ENCODE results near the gene EFCAB11. TPM values are rescaled to one million over a fixed set of nuclear protein-coding genes. Genes with fewer than 3 reads are reported as not detected.

EFCAB11 gene
- total and polyA plus RNA-seq, 2 of the 8 experiments (the other 6 are each of a cell fraction or from before 2014, with no cell fraction given): 6.8 to 12.8 TPM

DNA sequence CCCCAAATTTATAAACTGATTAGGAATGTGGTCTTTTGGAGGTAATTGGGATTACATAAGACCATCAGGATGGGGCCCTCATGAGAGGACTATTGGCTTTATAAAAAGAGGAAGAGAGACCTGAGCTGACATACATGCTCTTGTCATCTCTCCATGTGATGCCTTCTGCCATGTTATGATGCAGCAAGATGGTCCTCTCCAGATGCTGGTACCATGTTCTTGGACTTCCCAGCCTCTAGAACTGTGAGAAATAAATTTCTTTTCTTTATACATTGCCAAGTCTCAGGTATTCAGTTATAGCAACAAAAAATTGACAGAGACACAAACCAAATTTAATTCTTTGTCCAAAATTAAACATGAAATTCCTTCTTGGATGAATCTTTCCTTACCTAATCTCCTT is 92.9 kb downstream of the EFCAB11 start:
- no peak overlapping the region for H2AFZ ChIP-seq (ENCODE audit: low read length)
- H3K27me3 ChIP-seq (replicated peaks in 1 of 4; ENCODE audit: control insufficient read depth in 3 of 4, extremely low read depth in 1 of 4, insufficient read depth in 3 of 4, low read length in 3 of 4): no peaks in the 10 kb centered on the region
- no peak overlapping the region for H3K4me2 ChIP-seq (ENCODE audit: insufficient read depth in 1 of 2, low read depth in 2 of 2, low read length in 2 of 2)
- no peak overlapping the region for H2BK120ac ChIP-seq (replicated peaks; ENCODE audit: low read depth, low read length)
- H4K5ac ChIP-seq (ENCODE audit: insufficient read length, low read depth, low read length): no peak overlapping the region
- no peaks in the 10 kb centered on the region for H4K20me1 ChIP-seq (replicated peaks in 1 of 2; ENCODE audit: control insufficient read depth in 1 of 2, insufficient read depth in 2 of 2, low read length in 2 of 2)
- H3K27ac ChIP-seq (ENCODE audit: low read depth, low read length): no peak overlapping the region
- H3K36me3 ChIP-seq (ENCODE audit: control insufficient read depth in 2 of 4, insufficient read depth in 4 of 4, low read length in 3 of 4): no peaks in the 10 kb centered on the region
- no peak overlapping the region for H2AK5ac ChIP-seq (ENCODE audit: low read depth, low read length)
- no peaks in the 10 kb centered on the region for H3K4me1 ChIP-seq (replicated peaks in 1 of 4; ENCODE audit: control insufficient read depth in 3 of 4, insufficient read depth in 4 of 4, low read length in 3 of 4)
- DNase-seq (ENCODE audit: low read depth in 1 of 2, low spot score in 2 of 2): no peak
- no peak overlapping the region for H3K14ac ChIP-seq (ENCODE audit: insufficient read length)
- no peak overlapping the region for H2BK12ac ChIP-seq (ENCODE audit: low read depth, low read length)
- no peak overlapping the region for H3K18ac ChIP-seq (ENCODE audit: extremely low read depth, low read length)
- no peak overlapping the region for H3K4ac ChIP-seq (replicated peaks; ENCODE audit: insufficient read length, low read depth, low read length)
- no peak overlapping the region for H3K4me3 ChIP-seq (ENCODE audit: extremely low read depth in 1 of 4, insufficient read depth in 2 of 4, low read depth in 3 of 4, low read length in 4 of 4)
- H3K79me1 ChIP-seq (ENCODE audit: low read depth, low read length): no peaks in the 10 kb centered on the region
- peaks cover 2% of the 10 kb centered on the region; the same call in 1 of the 2 replicates for H3K23me2 ChIP-seq (ENCODE audit: low read depth, low read length)
- no peak overlapping the region for H3K9ac ChIP-seq (replicated peaks in 1 of 4; ENCODE audit: extremely low read depth in 1 of 4, low read depth in 3 of 4, low read length in 3 of 4)
- FAIRE-seq: no peak
- H2BK15ac ChIP-seq (ENCODE audit: low read length): no peak overlapping the region
- ChIA-PET POLR2A (ENCODE audit: partially characterized antibody) (no interaction called here), CTCF (ENCODE audit: partially characterized antibody) (interaction anchor here (0.9 kb wide), 1 partner anchor 14 kb away, joined by 3 read pairs; no protein-coding TSS in a partner anchor)
- no peaks in the 10 kb centered on the region for H3K79me2 ChIP-seq (ENCODE audit: control insufficient read depth in 1 of 2, insufficient read depth in 2 of 2, low read length in 2 of 2)
- no peak overlapping the region for H2BK20ac ChIP-seq (ENCODE audit: low read length)
- peaks cover 0 to 5% of the 10 kb centered on the region in 2 experiments; a peak in 2 of 4 replicates for H3K9me3 ChIP-seq (ENCODE audit: insufficient read depth in 2 of 2, low read depth in 1 of 2, low read length in 1 of 2)
- no peak overlapping the region for H4K91ac ChIP-seq (replicated peaks; ENCODE audit: insufficient read length, low read length)
- H2BK5ac ChIP-seq (ENCODE audit: low read depth, low read length): no peak overlapping the region
- H3K56ac ChIP-seq (replicated peaks; ENCODE audit: insufficient read length, low read depth, low read length): no peak overlapping the region
- TF ChIP-seq SRF (IDR thresholded peaks at IDR 0.05; ENCODE audit: low read depth, low read length) (no peak), FOSL1 (IDR thresholded peaks at IDR 0.05; ENCODE audit: insufficient read depth, low read depth, low read length) (no peak), SIRT6 (IDR thresholded peaks at IDR 0.05; ENCODE audit: low read length) (no peak), RBBP5 (IDR thresholded peaks at IDR 0.05; ENCODE audit: borderline replicate concordance, low read depth, low read length) (no peak), ZNF274 (IDR thresholded peaks at IDR 0.05; ENCODE audit: borderline replicate concordance, extremely low read depth, low read length) (no peak), JUND (IDR thresholded peaks at IDR 0.05; ENCODE audit: low read length) (no peak), TAF7 (optimal IDR thresholded peaks at IDR 0.05; ENCODE audit: borderline replicate concordance, low read depth, low read length) (no peak)
- H4K8ac ChIP-seq (ENCODE audit: extremely low read depth, insufficient read depth, low read length): no peak overlapping the region
- H3K23ac ChIP-seq (ENCODE audit: insufficient read length): no peak overlapping the region
